COLO829 (cell line): ENCODE results near the gene THRB.
"Not testable (repeated sequence)": the region's sequence is repeated elsewhere in the genome, so short reads cannot be mapped to it uniquely, and the experiment has no call there.

Experiments used
- DNase-seq: peaks from one replicate; pipeline ENCODE4 v3.0.0; 2012; ENCODE audit warnings: low spot score

THRB gene

GRCh38 chr3:24094818-24095217 is 399.8 kb downstream of the THRB start:
- DNase-seq, result not testable (repeated sequence)

- DNase-seq, result peak; percentile 39
Observed at GRCh38 chr3:24088782-24089181, 405.9 kb downstream of the THRB start.

GRCh38 chr3:24087469-24087868 is 407.2 kb downstream of the THRB start:
- no peak for DNase-seq

GRCh38 chr3:24086617-24087404 is 407.8 kb downstream of the THRB start:
- no peak for DNase-seq

- no peak for DNase-seq
Observed at GRCh38 chr3:24086206-24086605, 408.4 kb downstream of the THRB start.

GRCh38 chr3:24072193-24072592 is 422.5 kb downstream of the THRB start:
- DNase-seq, result no peak

- no peak for DNase-seq
Observed at GRCh38 chr3:24069045-24069444, 425.6 kb downstream of the THRB start.

- DNase-seq, result no peak
Observed at GRCh38 chr3:24067483-24067882, 427.2 kb downstream of the THRB start.
